HG02970 (cell line): ENCODE data around the gene ADIPOR1.
"Not testable (repeated sequence)": the region's sequence is repeated elsewhere in the genome, so short reads cannot be mapped to it uniquely, and the experiment has no call there.

ENCODE experiments used
- ATAC-seq: cut with Tn5 transposase; IDR thresholded peaks from one replicate; pipeline ENCODE4 v1.9.1; 2021; ENCODE audit warnings: mild to moderate bottlenecking, moderate library complexity, moderate number of reproducible peaks; ENCODE audit not compliant: unreplicated experiment, low FRiP score

The ADIPOR1 gene

GRCh38 chr1:202957733-202958543 is at the start of gene ADIPOR1:
Gene ADIPOR1, minus strand, starts transcription at chr1:202958312. Its CDS starts 7,242 bp downstream, at chr1:202951070.
- ATAC-seq = peak; percentile 90

GRCh38 chr1:203006948-203007871 is 49.1 kb upstream of the ADIPOR1 start, which contains the start of gene TMEM183A:
Gene TMEM183A, plus strand, starts transcription at chr1:203007374. Its CDS starts 92 bp downstream, at chr1:203007466.
- ATAC-seq = peak; percentile 97

- not testable (repeated sequence) for ATAC-seq
Observed at GRCh38 chr1:203005395-203006142, 47.5 kb upstream of the ADIPOR1 start.

GRCh38 chr1:203002951-203003350 is 44.8 kb upstream of the ADIPOR1 start:
- ATAC-seq = no peak

- no peak for ATAC-seq
Observed at GRCh38 chr1:203001986-203002385, 43.9 kb upstream of the ADIPOR1 start.

GRCh38 chr1:203000217-203000944 is 42.3 kb upstream of the ADIPOR1 start:
- ATAC-seq = no peak

GRCh38 chr1:202998836-202999750 is 41.0 kb upstream of the ADIPOR1 start:
- no peak for ATAC-seq

- ATAC-seq = no peak
Observed at GRCh38 chr1:202994756-202995155, 36.6 kb upstream of the ADIPOR1 start.

GRCh38 chr1:202991112-202991511 is 33.0 kb upstream of the ADIPOR1 start:
- no peak for ATAC-seq

- ATAC-seq = no peak
Observed at GRCh38 chr1:202989879-202990278, 31.8 kb upstream of the ADIPOR1 start.

- no peak for ATAC-seq
Observed at GRCh38 chr1:202987922-202988583, 29.9 kb upstream of the ADIPOR1 start.

- ATAC-seq = no peak
Observed at GRCh38 chr1:202987255-202987654, 29.1 kb upstream of the ADIPOR1 start.

- ATAC-seq = not testable (repeated sequence)
Observed at GRCh38 chr1:202986120-202986519, 28.0 kb upstream of the ADIPOR1 start.

- ATAC-seq = no peak
Observed at GRCh38 chr1:202982715-202983430, 24.8 kb upstream of the ADIPOR1 start.

GRCh38 chr1:202981939-202982338 is 23.8 kb upstream of the ADIPOR1 start:
- no peak for ATAC-seq

GRCh38 chr1:202979459-202979858 is 21.3 kb upstream of the ADIPOR1 start:
- no peak for ATAC-seq

GRCh38 chr1:202976633-202977032 is 18.5 kb upstream of the ADIPOR1 start:
- ATAC-seq = no peak

GRCh38 chr1:202974856-202975255 is 16.7 kb upstream of the ADIPOR1 start:
- ATAC-seq = no peak
